ENCODE measurements around the gene TSKU.
A peak's percentile ranks its signal among the peaks of the same experiment; 100 is the strongest.
"Not testable (repeated sequence)": the region's sequence is repeated elsewhere in the genome, so short reads cannot be mapped to it uniquely, and the experiment has no call there.

TSKU gene

DNA sequence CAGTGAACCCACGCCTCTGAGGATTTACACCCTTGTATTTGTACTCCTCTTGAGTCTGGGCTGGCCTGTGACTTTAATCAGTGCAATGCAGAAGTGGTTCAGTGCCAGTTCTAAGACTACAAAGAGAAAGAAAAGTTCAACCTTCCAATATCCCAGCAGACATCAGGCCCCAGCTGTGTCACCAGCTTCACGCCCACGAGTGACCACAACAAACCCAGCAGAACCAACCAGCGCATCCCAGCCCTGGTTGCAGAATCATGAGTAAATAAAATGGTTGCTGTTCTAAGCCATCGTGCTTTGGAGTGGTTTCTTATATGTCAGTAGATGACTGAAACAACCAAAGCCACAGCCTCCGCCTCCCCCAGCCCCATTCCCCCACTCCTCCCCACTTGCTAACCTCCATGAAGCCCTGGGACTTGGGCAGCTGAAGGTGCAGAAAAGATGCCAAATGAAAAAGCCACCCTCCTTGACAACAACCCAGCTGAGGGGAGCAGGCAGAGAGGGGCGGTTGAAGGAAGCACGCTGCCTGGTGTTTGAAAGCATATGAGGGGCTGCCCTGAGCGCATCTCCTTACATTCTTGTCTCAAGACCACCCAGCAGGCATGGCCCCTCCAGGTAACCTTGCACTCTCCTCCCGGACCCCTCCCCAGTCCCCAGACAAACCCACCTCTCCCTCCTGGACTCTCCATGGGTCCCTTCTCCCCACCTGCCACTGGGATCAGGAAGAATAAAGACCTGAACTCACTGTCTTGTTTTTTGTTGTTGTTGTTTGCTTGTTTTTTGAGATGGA is 20.9 kb downstream of the TSKU start:
- no peak for DNase-seq

DNA sequence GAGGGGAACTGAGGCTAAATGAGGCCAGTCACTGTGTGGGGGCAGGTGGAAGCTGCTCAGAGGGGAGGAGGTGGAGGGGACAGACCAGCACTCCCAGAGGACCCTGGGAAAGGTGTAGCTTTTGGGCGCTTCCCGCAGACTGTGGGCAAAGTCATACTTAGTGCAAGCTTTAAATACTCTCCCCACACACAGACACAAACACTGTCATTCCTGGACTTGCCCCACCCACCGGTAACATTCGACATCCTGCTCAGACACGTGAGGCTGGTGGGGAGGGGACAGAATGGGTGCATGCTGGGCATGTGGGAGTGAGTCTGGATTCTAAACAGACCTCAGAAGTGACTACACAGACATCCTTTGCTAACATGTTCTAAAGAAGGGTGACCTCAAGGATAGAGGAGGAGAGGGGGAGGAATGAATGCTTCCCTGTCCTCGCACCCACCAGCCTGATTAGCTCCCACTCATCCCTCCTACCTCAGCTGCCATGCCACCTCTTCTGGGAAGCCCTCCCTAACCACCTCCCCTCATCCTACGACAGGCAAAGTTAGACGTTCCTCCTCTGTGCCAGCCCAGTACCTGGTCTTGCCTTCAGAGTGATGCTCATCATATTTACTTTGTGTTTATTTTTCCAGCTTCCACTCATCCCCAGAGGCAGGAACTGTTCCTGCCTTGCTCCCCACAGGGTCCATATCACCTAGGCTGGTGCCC is 22.2 kb downstream of the TSKU start:
- no peak for DNase-seq

DNA sequence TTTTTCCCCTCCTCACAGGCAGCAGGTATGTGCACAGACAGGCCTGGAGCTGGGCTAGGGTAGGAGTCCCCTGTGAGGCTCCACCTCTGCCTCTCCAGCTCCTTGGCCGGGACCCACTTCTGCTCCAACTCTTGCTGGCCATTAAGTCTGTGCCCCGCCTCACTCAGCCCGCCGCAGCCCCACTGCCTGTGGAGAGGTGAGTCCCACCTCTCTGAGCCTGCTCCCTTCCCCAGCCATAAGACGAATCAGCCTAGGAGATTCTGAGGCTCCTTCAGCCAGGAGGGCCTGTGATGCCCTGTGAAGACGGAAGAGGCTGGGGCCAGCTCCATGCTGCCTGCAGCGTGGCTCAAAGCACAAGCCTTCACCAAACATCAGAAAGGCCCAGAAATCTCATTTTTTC is 23.0 kb downstream of the TSKU start:
- DNase-seq: no peak

DNA sequence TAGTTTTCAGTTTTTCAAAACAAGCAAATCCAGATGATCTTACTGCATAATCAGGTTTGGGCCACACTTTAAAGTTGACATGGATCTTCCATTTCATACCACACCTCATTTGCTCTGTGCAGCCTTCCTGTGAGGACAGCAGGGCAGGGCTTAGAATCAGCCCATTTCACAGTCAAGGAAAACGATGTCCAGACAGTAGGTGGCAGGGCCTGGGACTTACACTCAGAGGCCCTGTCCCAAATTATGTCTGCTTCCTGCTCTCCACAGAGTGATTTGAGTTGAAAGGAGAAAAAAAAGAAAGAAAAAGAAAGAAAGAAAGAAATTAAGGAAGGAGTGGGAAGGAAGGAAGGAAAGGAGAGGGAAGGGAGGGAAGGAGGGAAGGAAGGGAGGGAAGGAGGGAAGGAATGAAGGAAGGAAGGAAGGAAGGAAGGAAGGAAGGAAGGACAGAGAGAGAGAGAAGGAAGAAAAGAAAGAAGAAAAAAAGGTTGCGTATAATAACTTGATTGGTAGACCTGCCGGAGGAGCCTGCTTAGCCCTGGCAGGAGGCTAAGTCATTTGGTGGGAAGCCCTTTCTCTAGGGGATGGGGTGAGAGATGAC is 23.6 kb downstream of the TSKU start:
- DNase-seq: no peak

DNA sequence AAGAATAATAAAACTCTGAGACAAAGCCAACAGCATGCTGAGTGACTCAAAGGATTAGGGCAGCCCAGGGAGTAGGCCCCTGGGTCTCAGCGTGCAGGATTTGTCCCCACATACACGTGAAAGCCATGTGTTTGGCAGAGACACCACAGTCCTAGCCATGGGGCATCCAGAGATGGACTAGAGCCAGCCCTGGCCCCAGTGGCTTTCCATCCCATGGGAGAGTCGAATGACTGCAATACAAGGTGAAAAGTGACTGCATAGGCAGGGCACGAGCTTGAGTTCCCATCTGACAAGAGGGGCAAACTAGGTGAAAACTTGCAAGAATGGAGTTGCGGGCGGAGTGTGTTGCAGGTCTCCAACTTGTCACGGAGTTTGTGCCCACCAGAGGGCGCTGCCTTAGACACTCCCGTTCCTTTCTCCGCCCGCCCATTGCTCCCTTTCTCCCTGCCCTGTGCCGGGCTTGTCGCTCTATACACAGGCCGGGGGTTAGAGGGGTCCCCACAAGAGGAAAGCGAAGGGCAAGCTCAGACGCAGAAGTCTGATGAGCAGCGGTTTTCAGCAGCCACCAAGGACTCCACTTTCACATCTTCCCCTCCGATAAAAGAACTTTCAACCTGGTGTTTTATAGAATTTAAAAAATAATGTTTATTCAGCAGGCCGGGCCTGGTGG is 24.2 kb downstream of the TSKU start:
- DNase-seq: peak; percentile 63

DNA sequence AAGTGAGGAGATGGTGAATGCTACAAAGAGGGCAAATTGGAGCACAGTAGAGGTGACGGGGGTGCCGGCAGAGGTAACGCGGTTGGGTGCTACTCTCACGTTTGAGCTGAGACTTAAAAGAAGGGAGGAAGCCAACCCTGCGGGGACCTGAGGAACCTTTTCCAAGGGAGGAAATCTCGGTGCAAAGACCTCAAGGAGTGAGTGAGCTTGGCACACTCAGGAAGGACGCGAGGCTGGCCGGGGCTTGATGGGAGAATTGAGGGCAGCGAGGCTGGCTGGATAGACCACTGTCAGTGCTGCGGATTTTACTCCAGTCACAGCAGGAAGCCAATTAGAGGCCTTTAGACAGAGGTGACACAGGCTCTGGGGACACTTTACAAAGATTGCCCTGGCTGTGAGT is 25.0 kb downstream of the TSKU start:
- no peak for DNase-seq

DNA sequence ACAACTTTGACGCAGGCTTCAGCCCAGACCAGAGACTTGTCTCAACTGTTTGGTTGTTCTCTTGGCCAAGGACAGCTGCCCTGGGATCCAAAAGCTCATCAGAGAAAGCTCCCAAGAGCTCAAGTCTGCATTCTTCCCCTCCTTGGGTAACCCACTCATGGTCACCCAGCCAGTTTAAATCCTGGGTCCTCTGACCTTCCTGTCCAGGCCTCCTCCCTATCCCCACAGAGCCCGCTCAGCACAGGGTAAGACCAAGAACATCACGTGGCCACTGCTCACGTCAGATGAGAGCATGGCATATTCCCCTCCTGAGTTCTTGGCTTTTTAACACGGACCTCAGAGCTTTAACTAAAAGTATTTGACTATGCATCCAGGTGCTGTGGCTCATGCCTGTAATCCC is 25.8 kb downstream of the TSKU start:
- no peak for DNase-seq

DNA sequence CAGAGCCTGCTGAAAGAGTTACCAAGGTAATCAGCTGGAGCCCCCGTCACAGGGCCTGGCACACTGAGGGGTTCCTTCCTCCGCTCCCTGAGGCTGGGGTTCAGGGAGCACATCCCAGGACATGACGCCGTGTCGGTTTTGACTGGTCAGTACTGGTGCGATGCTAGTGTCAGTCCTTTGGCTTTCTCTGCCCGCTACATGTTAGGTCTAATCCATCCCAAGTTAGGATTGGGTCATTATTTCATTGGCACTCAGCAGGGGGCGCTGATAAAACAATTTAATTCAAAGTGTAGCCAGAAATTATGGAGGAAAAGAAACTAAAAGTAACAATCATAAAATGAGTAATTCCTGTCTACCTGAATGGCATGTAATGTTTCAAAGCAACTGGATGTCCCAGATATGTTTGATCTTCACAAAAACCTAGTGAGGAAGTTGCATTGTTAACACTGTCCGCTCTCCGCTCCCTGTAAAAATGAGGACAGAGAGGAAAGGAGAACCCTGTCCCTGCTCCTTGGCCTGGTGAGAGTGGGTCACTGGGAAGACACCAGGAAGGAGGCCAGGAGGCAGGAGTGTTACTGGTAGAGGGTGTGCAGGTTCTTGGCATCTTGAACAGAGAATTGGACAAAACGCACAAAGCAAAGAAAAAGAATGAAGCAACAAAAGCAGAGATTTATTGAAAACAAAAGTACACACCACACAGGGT is 27.1 kb downstream of the TSKU start:
- no peak for DNase-seq

DNA sequence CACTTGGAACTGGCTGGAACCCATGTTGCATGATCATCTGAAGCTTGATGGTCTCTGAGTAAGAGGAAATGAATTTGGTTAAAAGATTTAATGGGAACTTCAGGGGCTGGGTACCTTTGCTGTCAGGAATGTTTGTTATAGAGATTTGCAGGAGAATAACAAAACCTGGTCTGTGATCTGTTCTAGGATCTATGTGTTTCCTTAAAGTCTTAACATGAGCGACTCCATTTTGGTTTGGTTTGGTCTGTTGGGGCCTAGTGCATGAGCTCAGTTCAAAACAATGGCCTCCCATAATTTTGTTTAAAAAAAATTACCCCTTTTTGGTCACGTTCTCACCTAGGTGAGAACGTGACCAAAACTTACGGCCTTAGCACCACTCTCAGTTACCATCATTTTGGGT is 28.1 kb downstream of the TSKU start:
- DNase-seq: no peak

DNA sequence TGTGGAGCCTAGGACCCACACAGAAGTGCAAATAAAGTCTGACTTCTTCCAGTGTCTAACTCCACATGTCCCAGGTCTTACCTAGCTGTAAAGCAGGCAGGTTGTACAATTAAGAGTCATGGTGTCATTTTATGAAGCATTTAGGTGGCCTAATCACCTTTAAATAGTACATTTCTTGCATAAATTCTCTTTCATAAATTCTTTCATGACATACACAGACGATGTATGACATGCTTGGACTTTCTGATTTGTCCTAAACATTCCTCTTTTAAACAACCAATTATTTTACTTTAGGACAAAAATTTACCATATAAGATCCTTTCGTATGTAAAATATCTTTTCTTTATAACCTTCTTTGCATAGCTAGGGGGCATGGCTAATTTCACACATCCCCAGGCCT is 31.3 kb downstream of the TSKU start:
- DNase-seq: no peak

DNA sequence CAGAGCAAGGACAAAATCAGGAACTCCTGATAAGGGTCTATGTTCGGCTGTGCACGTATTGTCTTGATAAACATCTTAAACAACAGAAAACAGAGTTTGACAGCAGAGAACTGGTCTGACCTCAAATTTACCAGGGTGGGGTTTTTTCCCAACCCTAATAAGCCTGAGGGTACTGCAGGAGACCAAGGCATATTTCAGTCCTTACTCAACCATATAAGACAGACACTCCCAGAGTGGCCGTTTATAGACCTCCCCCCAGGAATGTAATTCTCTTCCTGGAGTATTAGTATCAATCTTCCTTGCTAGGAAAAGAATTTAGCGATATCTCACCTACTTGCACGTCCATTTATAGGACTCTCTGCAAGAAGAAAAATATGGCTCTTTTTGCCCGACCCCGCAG is 32.5 kb downstream of the TSKU start:
- not testable (repeated sequence) for DNase-seq

DNA sequence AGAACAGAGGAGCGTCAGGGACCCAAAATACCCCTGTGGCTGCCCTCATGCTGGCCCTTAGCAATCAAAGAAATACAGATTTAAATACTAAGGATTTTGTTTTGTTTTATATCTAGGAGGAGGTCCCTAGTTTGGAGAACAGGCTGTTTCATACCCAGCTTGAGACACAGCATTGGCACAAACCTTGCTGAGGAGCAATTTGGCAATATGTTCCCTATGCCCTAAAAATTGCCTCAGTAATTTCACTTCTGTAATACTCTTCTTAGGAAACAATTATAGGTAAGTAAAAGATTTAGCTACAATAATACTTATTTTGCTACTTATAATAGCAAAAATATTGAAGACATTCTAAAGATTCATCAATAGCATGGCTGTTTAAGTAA is 37.0 kb downstream of the TSKU start:
- no peak for DNase-seq

DNA sequence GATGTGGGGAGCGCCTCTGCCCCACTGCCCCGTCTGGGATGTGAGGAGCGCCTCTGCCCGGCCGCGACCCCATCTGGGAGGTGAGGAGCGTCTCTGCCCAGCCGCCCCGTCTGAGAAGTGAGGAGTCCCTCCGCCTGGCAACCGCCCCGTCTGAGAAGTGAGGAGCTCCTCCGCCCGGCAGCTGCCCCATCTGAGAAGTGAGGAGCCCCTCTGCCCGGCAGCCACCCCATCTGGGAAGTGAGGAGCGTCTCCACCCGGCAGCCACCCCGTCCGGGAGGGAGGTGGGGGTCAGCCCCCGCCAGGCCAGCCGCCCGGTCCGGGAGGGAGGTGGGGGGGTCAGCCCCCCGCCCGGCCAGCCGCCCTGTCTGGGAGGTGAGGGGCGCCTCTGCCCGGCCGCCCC is 38.2 kb downstream of the TSKU start:
- not testable (repeated sequence) for DNase-seq

DNA sequence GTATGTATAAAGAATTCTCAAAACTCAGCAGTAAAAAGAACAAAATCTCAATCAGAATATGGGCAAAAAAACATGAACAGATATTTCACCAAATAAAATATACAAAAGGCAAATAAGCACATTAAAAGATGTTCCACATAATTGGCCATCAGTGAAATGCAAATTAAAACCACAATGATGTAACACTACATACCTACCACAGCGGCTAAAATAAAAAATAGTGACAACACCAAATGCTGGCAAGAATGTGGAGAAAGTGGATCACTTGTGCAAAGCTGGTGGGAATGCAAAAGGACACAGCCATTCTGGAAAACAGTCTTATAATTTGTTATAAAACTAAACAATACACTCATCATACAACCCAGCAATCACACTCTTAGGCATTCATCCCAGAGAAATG is 39.2 kb downstream of the TSKU start:
- DNase-seq: no peak

DNA sequence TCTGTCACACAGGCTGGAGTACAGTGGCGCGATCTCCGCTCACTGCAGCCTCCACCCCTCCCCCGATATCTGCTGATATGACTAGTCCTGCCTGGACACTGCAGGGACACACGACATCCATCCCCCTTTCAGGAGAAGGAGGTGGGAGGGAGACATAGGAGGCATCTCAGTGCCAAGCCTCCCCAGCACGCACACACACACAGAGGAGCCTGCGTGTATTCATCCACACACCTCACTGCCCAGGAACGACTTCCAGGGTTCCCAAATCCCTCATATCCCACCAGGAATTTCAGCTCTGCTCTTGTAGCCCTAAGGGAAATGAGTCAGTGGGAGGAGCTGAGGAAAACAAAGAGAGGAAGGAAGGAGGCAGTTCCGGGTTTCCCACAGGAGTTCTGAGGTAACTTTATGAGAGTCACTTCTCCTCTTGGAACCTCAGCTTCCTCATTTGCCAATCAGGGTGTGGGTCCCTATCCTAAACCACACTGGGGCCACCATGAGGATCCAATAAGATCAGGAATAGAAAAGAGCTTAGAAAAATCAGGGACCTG is 40.4 kb downstream of the TSKU start:
- DNase-seq: no peak

DNA sequence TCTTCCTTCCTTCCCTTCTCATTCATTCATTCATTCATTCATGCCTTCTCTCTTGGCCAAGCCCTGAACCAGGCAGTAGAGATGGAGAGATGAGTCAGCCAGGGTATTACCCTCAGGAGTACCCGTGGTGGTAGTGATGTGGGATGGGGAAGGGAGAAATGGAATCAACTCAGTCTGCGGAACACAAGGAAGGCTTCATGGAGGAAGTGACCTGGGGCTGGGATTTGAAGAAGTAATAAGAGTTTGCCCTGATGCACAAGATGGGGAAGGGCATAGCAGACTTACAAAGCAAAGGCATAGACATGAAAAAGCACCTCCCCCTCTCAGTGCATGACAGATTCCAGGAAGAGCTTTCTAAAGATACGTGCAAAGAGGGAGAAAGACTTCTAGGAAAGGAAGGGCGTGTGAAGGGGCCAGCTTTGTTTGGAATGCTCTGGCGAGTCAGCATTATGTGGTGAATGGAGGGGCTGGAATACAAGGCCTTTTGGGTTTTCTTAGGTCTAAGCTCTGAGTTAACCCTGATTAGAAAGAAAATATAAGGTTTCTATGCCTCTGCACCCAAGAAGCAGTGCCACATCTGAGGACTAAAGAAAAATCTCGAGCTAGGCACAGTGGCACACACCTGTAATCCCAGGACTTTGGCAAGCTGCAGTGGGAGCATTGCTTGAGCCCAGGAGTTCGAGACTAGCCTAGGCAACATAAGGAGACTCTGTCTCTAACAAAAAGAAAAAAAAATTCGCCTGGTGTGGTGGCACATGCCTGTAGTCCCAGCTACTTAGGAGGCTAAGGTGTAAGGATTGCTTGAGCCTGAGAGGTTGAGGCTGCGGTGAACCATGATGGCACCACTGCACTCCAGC is 41.2 kb downstream of the TSKU start:
- DNase-seq: no peak

DNA sequence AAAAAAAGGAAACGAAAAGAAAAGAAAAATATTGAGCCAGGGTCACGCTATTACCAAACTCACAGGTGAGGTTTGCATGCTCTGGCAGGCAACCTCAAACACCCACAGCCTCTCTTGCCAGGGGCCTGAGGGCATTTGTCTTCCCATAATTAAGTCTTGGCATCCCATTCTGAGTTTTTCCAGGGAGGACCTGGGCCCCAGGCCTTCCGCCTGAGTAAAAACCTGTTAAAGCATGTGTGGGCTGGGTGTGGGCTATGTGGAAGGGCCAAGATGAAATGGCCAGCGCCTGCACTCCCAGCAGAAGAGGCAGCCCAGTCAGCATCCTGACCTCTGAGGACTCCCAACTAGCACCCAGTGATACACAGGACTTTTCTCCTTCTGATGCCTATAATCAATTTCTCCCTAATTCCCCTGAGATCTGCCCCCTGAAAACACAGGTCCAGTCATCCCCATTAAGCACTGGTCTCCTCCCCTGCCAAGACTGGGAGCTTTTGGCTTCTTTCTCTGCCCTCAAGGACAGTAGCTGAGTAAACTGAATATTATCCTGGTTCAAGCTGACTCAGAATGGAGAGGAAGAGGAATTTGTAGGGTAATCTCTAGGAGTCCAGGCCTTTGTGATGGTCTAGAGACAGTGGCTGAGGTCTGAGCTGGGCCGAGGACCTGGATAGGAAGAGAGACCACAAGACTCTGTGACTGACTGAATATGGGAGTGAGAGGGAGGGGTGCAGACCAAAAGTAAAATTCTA is 42.0 kb downstream of the TSKU start:
- DNase-seq: no peak

DNA sequence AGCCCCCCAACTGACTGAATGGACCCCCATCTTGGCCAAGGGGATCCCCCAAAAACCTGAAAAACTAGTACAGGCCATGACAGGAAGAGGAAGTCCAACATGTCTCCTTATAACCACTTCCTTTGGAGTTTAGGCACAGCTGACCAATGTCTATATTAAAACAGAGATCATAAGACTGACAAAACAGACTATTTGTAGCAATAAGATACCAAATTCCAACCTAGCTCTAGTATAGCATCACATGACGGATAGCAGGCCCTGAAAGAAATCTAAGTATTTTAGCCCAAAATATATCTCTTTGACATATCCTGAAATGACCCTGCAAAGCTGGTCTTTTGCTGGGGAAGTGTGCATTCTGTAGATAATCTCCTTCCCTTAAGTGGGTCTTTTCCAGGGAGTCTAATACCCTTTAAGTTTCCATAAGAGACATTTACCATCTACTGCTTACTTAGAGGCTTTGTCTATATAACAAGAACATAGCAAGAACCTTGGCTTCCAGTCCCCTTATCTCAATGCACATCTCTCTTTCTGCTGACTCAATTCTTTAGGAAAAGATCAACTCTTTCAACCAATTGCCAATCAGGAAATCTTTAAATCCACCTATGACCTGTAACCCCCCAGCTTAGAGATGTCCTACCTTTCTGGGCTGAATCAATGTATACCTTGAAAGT is 42.7 kb downstream of the TSKU start:
- DNase-seq: no peak

DNA sequence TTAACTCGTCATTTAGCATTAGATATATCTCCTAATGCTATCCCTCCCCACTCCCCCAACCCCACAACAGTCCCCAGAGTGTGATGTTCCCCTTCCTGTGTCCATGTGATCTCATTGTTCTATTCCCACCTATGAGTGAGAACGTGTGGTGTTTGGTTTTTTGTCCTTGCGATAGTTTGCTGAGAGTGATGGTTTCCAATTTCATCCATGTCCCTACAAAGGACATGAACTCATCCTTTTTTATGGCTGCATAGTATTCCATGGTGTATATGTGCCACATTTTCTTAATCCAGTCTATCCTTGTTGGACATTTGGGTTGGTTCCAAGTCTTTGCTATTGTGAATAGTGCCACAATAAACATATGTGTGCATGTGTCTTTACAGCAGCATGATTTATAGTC is 43.4 kb downstream of the TSKU start:
- not testable (repeated sequence) for DNase-seq

DNA sequence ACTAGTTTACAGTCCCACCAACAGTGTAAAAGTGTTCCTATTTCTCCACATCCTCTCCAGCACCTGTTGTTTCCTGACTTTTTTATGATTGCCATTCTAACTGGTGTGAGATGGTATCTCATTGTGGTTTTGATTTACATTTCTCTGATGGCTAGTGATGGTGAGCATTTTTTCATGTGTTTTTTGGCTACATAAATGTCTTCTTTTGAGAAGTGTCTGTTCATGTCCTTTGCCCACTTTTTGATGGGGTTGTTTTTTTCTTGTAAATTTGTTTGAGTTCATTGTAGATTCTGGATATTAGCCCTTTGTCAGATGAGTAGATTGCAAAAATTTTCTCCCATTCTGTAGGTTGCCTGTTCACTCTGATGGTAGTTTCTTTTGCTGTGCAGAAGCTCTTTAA is 43.8 kb downstream of the TSKU start:
- not testable (repeated sequence) for DNase-seq
